Esophagus muscularis mucosa (tissue), 4 donors: ENCODE results near the gene INSIG1. TPM values are rescaled to one million over a fixed set of nuclear protein-coding genes. Genes with fewer than 3 reads are reported as not detected.
A peak's percentile ranks its signal among the peaks of the same experiment; 100 is the strongest.

Experiments
- DNase-seq: peaks from one replicate; pipeline ENCODE4 v3.0.0-alpha.2; 2017; ENCODE audit errors: extremely low spot score
- H3K27ac ChIP-seq, 4 donors: fragments of 200-600 bp; sonication (generic); replicated peaks in 1 of 4; 1 replicate in 3 of 4; 2 replicates in 1 of 4; pipeline ENCODE4 v1.5.1; 2016 to 2019; ENCODE audit warnings: mild to moderate bottlenecking in 1 of 4
- H3K27me3 ChIP-seq, 4 donors: fragments of 200-600 bp; sonication (generic); one replicate each; pipeline versions ENCODE4 v1.5.1 to v1.6.0; 2016 to 2019
- H3K36me3 ChIP-seq, 4 donors: fragments of 200-600 bp; sonication (generic); one replicate each; pipeline ENCODE4 v1.5.1; 2016 to 2019
- H3K4me1 ChIP-seq, 4 donors: fragments of 200-600 bp; sonication (generic); one replicate each; pipeline ENCODE4 v1.5.1; 2016 to 2019
- H3K4me3 ChIP-seq, 4 donors: fragments of 200-600 bp; sonication (generic); 1 replicate in 2 of 4; 2 replicates in 2 of 4; pipeline ENCODE4 v1.5.1; 2016 to 2019; ENCODE audit warnings: mild to moderate bottlenecking in 4 of 4, moderate library complexity in 1 of 4
- H3K9me3 ChIP-seq, 4 donors: fragments of 200-600 bp; sonication (generic); 1 replicate in 3 of 4; 2 replicates in 1 of 4; pipeline ENCODE4 v1.5.1; 2016 to 2019
- CTCF ChIP-seq, 3 experiments: fragments of 200-600 bp in 2 of 3; fragments of 450-650 bp in 1 of 3; sonication (generic) in 2 of 3; IDR thresholded peaks; one replicate each; pipeline ENCODE4 v1.5.1; 2017 to 2019; ENCODE audit warnings: antibody characterized with exemption in 3 of 3, mild to moderate bottlenecking in 2 of 3, moderate library complexity in 1 of 3
- EP300 ChIP-seq: sonication (generic); formaldehyde crosslinking; IDR thresholded peaks from one replicate; pipeline ENCODE4 v1.6.1; 2017; ENCODE audit warnings: antibody characterized with exemption
- POLR2A ChIP-seq: fragments of 450-650 bp; IDR thresholded peaks from one replicate; pipeline ENCODE4 v1.6.1; 2017; ENCODE audit warnings: antibody characterized with exemption, moderate library complexity, mild to moderate bottlenecking, low read depth
- POLR2AphosphoS5 ChIP-seq, 2 donors: sonication (generic); formaldehyde crosslinking; IDR thresholded peaks; one replicate each; pipeline ENCODE4 v1.6.1; 2017; ENCODE audit warnings: antibody characterized with exemption in 2 of 2
- WGBS: methylation state at CpG from one replicate; pipeline ENCODE4 v1.1.5; 2018; 5-methylcytosine and 5-hydroxymethylcytosine counted together
- intact Hi-C: fragments of 100-400 bp; cut with DNase I; formaldehyde crosslinking; loops from one replicate; pipeline ENCODE4 v1.15.1; 2023
- total RNA-seq, 4 donors: library from RNA; depleted of rRNA; stranded (reverse); fragments of >200 nt; gene quantifications; one replicate each; pipeline versions ENCODE4 v1.1.0 to v1.2.1, GENCODE V29; 2016

INSIG1 gene
- total RNA-seq, 4 donors from 2014 or later, result 25.3 to 63.5 (median 37.7) TPM

GRCh38 chr7:155344270-155344617 is 46.6 kb downstream of the INSIG1 start:
- Histone ChIP-seq H3K4me3 (peak overlapping the region; percentile 43 to 61 (median 50)), H3K36me3 (no peaks in the 10 kb centered on the region), H3K27ac (no peak overlapping the region), H3K27me3 (peaks cover 0 to 50% (median 0%) of the 10 kb centered on the region in 4 donors), H3K9me3 (no peaks in the 10 kb centered on the region), H3K4me1 (peaks cover 4 to 12% (median 11%) of the 10 kb centered on the region in 4 donors)
- 59% methylated on average over 9 of the region's 16 CpGs for WGBS
- DNase-seq, result no peak
- intact Hi-C loops, result loop anchor here (2.0 kb wide), 1 partner anchor 417 kb away; no protein-coding TSS in a partner anchor
- TF ChIP-seq EP300 (no peak), POLR2AphosphoS5 (IDR thresholded peaks at IDR 0.05) (no peak), POLR2A (no peak), CTCF (IDR thresholded peaks at IDR 0.05) (no peak)

- Histone ChIP-seq H3K4me1 (peaks cover 4 to 15% (median 12%) of the 10 kb centered on the region in 4 donors), H3K9me3 (no peaks in the 10 kb centered on the region), H3K27ac (no peak overlapping the region), H3K4me3 (peak overlapping the region; percentile 43 to 61 (median 50)), H3K36me3 (no peaks in the 10 kb centered on the region), H3K27me3 (peaks cover 0 to 50% (median 0%) of the 10 kb centered on the region in 4 donors)
- intact Hi-C loops, result loop anchor here (1.0 to 5.0 kb wide), 3 partner anchors 155 to 433 kb away; no protein-coding TSS in a partner anchor
- under 1% methylated on average over 23 of the region's 62 CpGs for WGBS
- DNase-seq, result no peak
- TF ChIP-seq EP300 (no peak), CTCF (IDR thresholded peaks at IDR 0.05) (peak in 2 of 3 experiments; percentile 89 to 98), POLR2A (no peak), POLR2AphosphoS5 (IDR thresholded peaks at IDR 0.05) (no peak)
These were observed 47.1 kb downstream of the INSIG1 start for GRCh38 chr7:155344618-155345433.

- TF ChIP-seq POLR2A, result no peak
- TF ChIP-seq POLR2AphosphoS5 (IDR thresholded peaks at IDR 0.05), result no peak
- TF ChIP-seq CTCF (IDR thresholded peaks at IDR 0.05), result no peak
- no peak for TF ChIP-seq EP300
- DNase-seq, result no peak
- no peak overlapping the region for H3K27ac ChIP-seq
- intact Hi-C loops, result loop anchor here (1.0 to 5.0 kb wide), 3 partner anchors 155 to 433 kb away; no protein-coding TSS in a partner anchor
- H3K36me3 ChIP-seq, result no peaks in the 10 kb centered on the region
- peaks cover 4 to 15% (median 12%) of the 10 kb centered on the region in 4 donors for H3K4me1 ChIP-seq
- peak overlapping the region in 1 of 4 donors; percentile 50 for H3K4me3 ChIP-seq
- WGBS, result 65% methylated on average over 2 of the region's 2 CpGs
- H3K27me3 ChIP-seq, result peaks cover 0 to 48% (median 1%) of the 10 kb centered on the region in 4 donors
- H3K9me3 ChIP-seq, result no peaks in the 10 kb centered on the region
These were observed 47.8 kb downstream of the INSIG1 start for GRCh38 chr7:155345490-155345889.

GRCh38 chr7:155346285-155346684 is 48.6 kb downstream of the INSIG1 start:
- Histone ChIP-seq H3K4me1 (peaks cover 4 to 15% (median 12%) of the 10 kb centered on the region in 4 donors), H3K9me3 (no peaks in the 10 kb centered on the region), H3K36me3 (no peaks in the 10 kb centered on the region), H3K4me3 (no peak overlapping the region), H3K27ac (no peak overlapping the region), H3K27me3 (peaks cover 0 to 49% (median 1%) of the 10 kb centered on the region in 4 donors)
- no peak for DNase-seq
- TF ChIP-seq CTCF (IDR thresholded peaks at IDR 0.05) (no peak), POLR2A (no peak), EP300 (no peak), POLR2AphosphoS5 (IDR thresholded peaks at IDR 0.05) (no peak)
- intact Hi-C loops, result loop anchor here (5.0 kb wide), 1 partner anchor 434 kb away; no protein-coding TSS in a partner anchor
- no CpG with 5 or more reads among the region's 1 CpG for WGBS
